HG02763 (cell line): ENCODE results near the gene SDCBP2.

ENCODE experiments used
- ATAC-seq: cut with Tn5 transposase; IDR thresholded peaks from one replicate; pipeline ENCODE4 v1.9.1; 2021; ENCODE audit warnings: mild to moderate bottlenecking, moderate library complexity; ENCODE audit not compliant: unreplicated experiment

Gene SDCBP2

GRCh38 chr20:1298888-1299511 is 29.9 kb downstream of the SDCBP2 start:
- no peak for ATAC-seq

- no peak for ATAC-seq
Observed at GRCh38 chr20:1298166-1298565, 30.8 kb downstream of the SDCBP2 start.

- ATAC-seq = no peak
Observed at GRCh38 chr20:1297486-1297885, 31.5 kb downstream of the SDCBP2 start.

- ATAC-seq = no peak
Observed at GRCh38 chr20:1296922-1297321, 32.0 kb downstream of the SDCBP2 start.

- no peak for ATAC-seq
Observed at GRCh38 chr20:1296117-1296610, 32.8 kb downstream of the SDCBP2 start.

GRCh38 chr20:1295276-1295930 is 33.5 kb downstream of the SDCBP2 start:
- no peak for ATAC-seq

GRCh38 chr20:1294497-1294896 is 34.4 kb downstream of the SDCBP2 start:
- no peak for ATAC-seq

- ATAC-seq = no peak
Observed at GRCh38 chr20:1293641-1294379, 35.1 kb downstream of the SDCBP2 start.

GRCh38 chr20:1292620-1293019 is 36.3 kb downstream of the SDCBP2 start:
- no peak for ATAC-seq

GRCh38 chr20:1291191-1291741 is 37.7 kb downstream of the SDCBP2 start:
- no peak for ATAC-seq

- no peak for ATAC-seq
Observed at GRCh38 chr20:1287787-1288569, 41.0 kb downstream of the SDCBP2 start.

- no peak for ATAC-seq
Observed at GRCh38 chr20:1287306-1287705, 41.6 kb downstream of the SDCBP2 start.

GRCh38 chr20:1286267-1287024 is 42.5 kb downstream of the SDCBP2 start:
- no peak for ATAC-seq

- no peak for ATAC-seq
Observed at GRCh38 chr20:1283522-1284510, 45.1 kb downstream of the SDCBP2 start.

GRCh38 chr20:1282966-1283365 is 46.0 kb downstream of the SDCBP2 start:
- ATAC-seq = no peak

- no peak for ATAC-seq
Observed at GRCh38 chr20:1281279-1282057, 47.5 kb downstream of the SDCBP2 start.

- ATAC-seq = no peak
Observed at GRCh38 chr20:1280195-1281102, 48.5 kb downstream of the SDCBP2 start.
